Immature natural killer cell (primary cell): Measurements from ENCODE around the gene PDIA6. TPM values are rescaled to one million over a fixed set of nuclear protein-coding genes. Genes with fewer than 3 reads are reported as not detected.
A peak's percentile ranks its signal among the peaks of the same experiment; 100 is the strongest.

ENCODE experiments used
- DNase-seq, 3 donors: peaks; one replicate each; pipeline ENCODE4 v3.0.0; 2022; ENCODE audit warnings: mixed read lengths in 1 of 3
- H3K27ac Mint-ChIP-seq, 6 donors: one replicate each; pipeline ENCODE4 v1.8.0; 2020; ENCODE audit warnings: mixed read lengths in 6 of 6, mild to moderate bottlenecking in 5 of 6, inconsistent platforms in 4 of 6, moderate library complexity in 3 of 6
- H3K27me3 Mint-ChIP-seq, 3 donors: one replicate each; pipeline ENCODE4 v1.8.0; 2020 to 2021; ENCODE audit warnings: low read depth in 3 of 3, mild to moderate bottlenecking in 3 of 3, mixed read lengths in 3 of 3, moderate library complexity in 3 of 3, inconsistent platforms in 1 of 3
- H3K36me3 Mint-ChIP-seq, 3 donors: one replicate each; pipeline ENCODE4 v1.8.0; 2020; ENCODE audit warnings: mixed read lengths in 3 of 3, inconsistent platforms in 2 of 3, mild to moderate bottlenecking in 2 of 3
- H3K4me1 Mint-ChIP-seq, 2 donors: one replicate each; pipeline ENCODE4 v1.8.0; 2020; ENCODE audit warnings: inconsistent platforms in 2 of 2, mild to moderate bottlenecking in 2 of 2, mixed read lengths in 2 of 2, moderate library complexity in 1 of 2
- H3K4me3 Mint-ChIP-seq, 5 donors: one replicate each; pipeline ENCODE4 v1.8.0; 2020; ENCODE audit warnings: mild to moderate bottlenecking in 5 of 5, mixed read lengths in 5 of 5, inconsistent platforms in 3 of 5, moderate library complexity in 3 of 5
- H3K9me3 Mint-ChIP-seq, 6 donors: one replicate each; pipeline ENCODE4 v1.8.0; 2020; ENCODE audit warnings: mild to moderate bottlenecking in 6 of 6, mixed read lengths in 6 of 6, inconsistent platforms in 4 of 6, moderate library complexity in 3 of 6
- polyA plus RNA-seq, 3 donors: library from polyadenylated mRNA; unstranded; fragments of 300-500 nt; fragmentation: Illumina TruSeq; gene quantifications; one replicate each; pipeline ENCODE4 v1.2.3, GENCODE V29; 2021

Gene PDIA6
- polyA plus RNA-seq, 3 donors from 2014 or later = 216 to 424 (median 229) TPM

- Mint-ChIP-seq H3K36me3 (peaks cover 8 to 30% (median 17%) of the 10 kb centered on the region in 3 donors), H3K4me1 (no peaks in the 10 kb centered on the region), H3K27me3 (peaks cover 0 to 1% (median 0%) of the 10 kb centered on the region in 3 donors), H3K4me3 (no peak overlapping the region), H3K9me3 (no peaks in the 10 kb centered on the region), H3K27ac (peak overlapping the region in 1 of 6 donors; percentile 53)
- no peak for DNase-seq
Measured at GRCh38 chr2:10779776-10780490, 32.7 kb downstream of the PDIA6 start.

DNA sequence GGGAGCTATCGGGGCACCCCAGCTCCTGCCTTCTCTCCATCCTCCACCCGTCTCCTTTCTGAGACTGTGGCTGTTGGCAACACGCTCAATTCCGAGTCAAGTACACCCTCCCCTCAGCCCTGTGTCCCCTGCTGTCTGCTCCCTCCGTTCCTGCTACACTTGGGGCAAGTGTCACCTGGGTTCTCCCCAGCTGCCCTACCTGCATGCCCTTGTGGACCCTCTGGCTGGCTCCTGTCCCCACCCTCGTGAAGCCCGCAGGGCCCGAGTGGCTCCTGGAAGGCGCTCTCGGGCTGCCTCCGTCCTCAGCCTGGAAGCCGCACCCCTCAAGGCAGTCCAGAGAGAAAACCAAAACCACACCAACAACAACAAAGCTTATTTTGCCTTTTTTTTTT lies 33.9 kb downstream of the PDIA6 start:
- H3K36me3 Mint-ChIP-seq = peaks cover 4 to 25% (median 11%) of the 10 kb centered on the region in 3 donors
- H3K4me3 Mint-ChIP-seq = no peak overlapping the region
- H3K9me3 Mint-ChIP-seq = no peaks in the 10 kb centered on the region

DNA sequence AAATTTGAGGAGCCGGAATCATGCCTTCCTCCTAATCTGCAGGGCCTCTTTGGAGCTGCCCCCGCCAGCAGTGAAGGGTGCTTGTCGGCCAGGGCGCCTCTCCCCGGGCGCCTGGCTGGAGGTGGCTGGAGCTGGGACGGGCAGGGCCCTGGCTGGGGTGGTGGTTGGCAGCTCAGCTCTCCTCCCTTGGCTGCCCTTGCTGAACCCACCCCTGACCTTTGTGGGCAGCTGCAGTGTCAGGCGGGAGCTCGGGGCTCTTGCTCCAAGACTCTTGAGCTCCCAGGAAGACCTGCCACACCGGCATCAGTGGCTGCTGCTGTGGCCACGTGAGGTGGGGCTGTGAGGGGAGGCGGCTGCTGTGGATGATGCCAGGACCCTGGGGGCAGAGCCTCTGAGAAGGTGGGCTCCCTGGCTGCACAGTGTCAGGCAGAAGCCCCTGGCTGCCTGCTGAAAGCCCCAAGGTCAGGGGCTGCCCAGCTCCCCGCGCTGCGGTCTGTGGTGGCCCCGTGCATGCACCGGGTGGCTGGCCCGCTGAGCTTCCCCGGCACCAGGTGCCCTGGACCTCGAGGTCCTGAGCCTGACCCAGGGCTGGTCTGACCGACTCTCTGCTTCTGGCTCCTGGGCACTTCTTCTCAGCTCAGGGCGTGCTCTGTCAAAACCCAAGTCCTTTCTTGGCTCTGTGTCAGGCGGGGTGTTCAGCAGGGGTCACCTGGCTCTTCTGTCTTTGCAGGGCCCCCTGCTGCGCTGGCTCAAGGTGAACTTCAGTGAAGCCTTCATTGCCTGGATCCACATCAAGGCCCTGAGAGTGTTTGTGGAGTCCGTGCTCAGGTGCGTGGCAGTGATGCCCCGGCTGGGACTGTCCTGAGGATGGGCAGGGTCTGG lies 34.5 kb downstream of the PDIA6 start:
- Mint-ChIP-seq H3K9me3 (no peaks in the 10 kb centered on the region), H3K27ac (no peak overlapping the region), H3K27me3 (peaks cover 0 to 1% (median 0%) of the 10 kb centered on the region in 3 donors), H3K4me3 (no peak overlapping the region), H3K4me1 (no peaks in the 10 kb centered on the region), H3K36me3 (peaks cover 0 to 19% (median 5%) of the 10 kb centered on the region in 3 donors)
- no peak for DNase-seq

More for the DNA sequence above, 33.9 kb downstream of the PDIA6 start:
- DNase-seq = no peak
- H3K27me3 Mint-ChIP-seq = peaks cover 0 to 1% (median 0%) of the 10 kb centered on the region in 3 donors
- H3K4me1 Mint-ChIP-seq = no peaks in the 10 kb centered on the region
- peak overlapping the region in 1 of 6 donors; percentile 30 for H3K27ac Mint-ChIP-seq

GRCh38 chr2:10777111-10777841 lies 35.3 kb downstream of the PDIA6 start:
- H3K4me1 Mint-ChIP-seq = no peaks in the 10 kb centered on the region
- H3K27ac Mint-ChIP-seq = no peak overlapping the region
- peaks cover 0 to 1% (median 0%) of the 10 kb centered on the region in 3 donors for H3K27me3 Mint-ChIP-seq

DNA sequence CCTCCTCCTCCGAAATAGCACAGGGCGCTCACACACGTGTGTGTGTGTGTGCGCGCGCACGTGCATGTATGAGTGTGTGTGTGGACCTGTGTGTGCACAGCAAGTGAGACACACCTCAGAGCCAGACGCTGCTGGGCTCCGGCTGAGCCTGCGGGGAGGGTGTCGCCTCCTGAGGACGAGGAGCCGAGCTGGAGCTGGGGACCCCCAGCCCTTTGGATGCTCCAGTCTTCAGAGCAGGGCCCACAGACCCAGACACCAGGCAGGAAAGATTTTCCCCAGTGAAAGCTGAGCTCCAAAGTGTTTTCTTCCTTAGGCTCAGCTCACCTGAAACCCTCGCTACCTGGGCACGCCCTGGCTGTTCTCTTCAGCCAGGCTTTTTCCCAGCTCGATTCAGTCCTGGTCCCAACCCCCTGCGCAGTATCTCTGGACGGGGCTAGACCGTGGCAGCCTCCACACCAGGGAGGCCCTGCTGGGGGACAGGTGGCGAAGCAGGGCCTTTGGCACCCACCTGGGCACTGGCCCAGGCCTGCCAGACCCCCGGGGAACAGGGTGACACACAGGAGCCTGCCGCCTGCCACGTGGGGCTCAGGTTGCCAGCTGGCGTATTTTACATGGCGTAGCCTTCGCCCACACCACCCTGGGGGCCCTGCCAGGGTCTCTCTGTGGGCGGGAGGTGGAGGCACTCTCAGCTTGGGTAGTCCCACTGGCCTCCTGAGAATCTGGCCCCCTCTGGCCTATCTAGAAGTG lies 36.2 kb downstream of the PDIA6 start:
- DNase-seq = no peak
- no peaks in the 10 kb centered on the region for H3K4me1 Mint-ChIP-seq
- H3K27me3 Mint-ChIP-seq = peaks cover 0 to 1% (median 0%) of the 10 kb centered on the region in 3 donors
- H3K4me3 Mint-ChIP-seq = no peak overlapping the region
- no peaks in the 10 kb centered on the region for H3K9me3 Mint-ChIP-seq
- H3K36me3 Mint-ChIP-seq = peaks cover 0 to 10% (median 3%) of the 10 kb centered on the region in 3 donors
- no peak overlapping the region for H3K27ac Mint-ChIP-seq

More at GRCh38 chr2:10777111-10777841, 35.3 kb downstream of the PDIA6 start:
- no peak overlapping the region for H3K4me3 Mint-ChIP-seq
- H3K36me3 Mint-ChIP-seq = peaks cover 0 to 14% (median 3%) of the 10 kb centered on the region in 3 donors
- no peaks in the 10 kb centered on the region for H3K9me3 Mint-ChIP-seq
- DNase-seq = no peak

DNA sequence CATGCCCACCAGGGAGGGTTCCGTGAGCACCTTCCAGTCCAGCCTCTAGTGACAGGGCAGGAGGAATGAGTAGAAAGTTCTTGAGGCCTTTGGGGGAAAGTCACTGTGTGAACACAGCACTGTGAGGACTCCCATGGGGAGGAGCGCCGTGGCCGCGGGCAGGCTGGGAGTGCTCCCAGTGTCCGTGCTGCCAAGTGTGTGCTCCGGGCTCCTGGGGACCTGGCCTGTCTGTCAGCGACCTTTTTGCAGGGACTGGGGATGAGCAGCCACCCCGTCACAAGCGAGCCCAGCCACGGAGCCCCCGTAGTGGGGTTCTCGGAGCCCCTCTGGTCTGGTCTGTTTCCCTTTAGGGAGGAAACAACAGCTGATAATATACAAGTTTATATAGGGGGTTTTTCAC lies 36.8 kb downstream of the PDIA6 start:
- H3K27me3 Mint-ChIP-seq = peaks cover 0 to 1% (median 0%) of the 10 kb centered on the region in 3 donors
- no peaks in the 10 kb centered on the region for H3K9me3 Mint-ChIP-seq
- no peak overlapping the region for H3K27ac Mint-ChIP-seq
- no peaks in the 10 kb centered on the region for H3K4me1 Mint-ChIP-seq
- DNase-seq = no peak
- no peak overlapping the region for H3K4me3 Mint-ChIP-seq
- peaks cover 0 to 7% (median 3%) of the 10 kb centered on the region in 3 donors for H3K36me3 Mint-ChIP-seq

DNA sequence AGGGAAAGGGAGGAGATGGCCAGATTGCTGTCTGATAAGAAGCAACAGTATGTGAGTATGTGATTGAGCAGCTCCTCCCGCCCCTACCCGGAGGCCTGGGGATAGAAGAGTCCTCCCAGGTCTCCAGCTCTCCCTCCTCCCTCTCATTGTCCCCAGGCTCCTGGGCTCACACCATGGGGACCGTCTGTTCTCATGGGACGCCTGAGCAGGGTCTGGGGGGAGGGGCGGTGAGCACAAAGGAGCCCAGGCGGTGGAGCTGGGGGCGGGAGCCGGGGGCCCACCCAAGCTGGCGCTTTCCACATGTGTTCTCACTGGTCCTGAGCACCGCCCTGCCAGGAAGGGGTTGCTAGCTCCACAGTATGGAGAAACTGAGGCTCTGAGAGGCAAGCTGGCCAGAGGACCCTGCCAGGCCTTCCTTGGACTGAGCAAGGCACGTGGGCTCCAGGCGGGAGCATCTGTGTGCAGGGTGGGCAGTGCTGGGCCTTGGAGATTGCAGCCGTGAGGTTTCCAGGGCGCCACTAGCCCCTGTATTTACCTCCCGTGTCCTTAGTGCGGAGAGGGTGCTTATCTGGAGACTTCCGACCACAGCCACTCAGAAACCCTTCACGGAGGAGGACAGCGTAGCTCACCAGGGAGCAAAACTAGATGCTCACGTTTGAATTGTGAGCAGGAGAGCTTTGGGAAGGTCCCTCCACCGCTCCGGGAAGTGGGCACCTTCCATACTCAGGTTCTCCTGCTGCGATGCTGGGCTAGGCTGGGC lies 37.4 kb downstream of the PDIA6 start:
- Mint-ChIP-seq H3K4me1 (no peaks in the 10 kb centered on the region), H3K9me3 (no peaks in the 10 kb centered on the region), H3K36me3 (peaks cover 0 to 4% (median under 1%) of the 10 kb centered on the region in 3 donors), H3K4me3 (no peak overlapping the region), H3K27ac (no peak overlapping the region), H3K27me3 (peaks cover 0 to 1% (median 0%) of the 10 kb centered on the region in 3 donors)
- no peak for DNase-seq

- Mint-ChIP-seq H3K4me1 (no peaks in the 10 kb centered on the region), H3K27me3 (peaks cover 0 to 1% (median 0%) of the 10 kb centered on the region in 3 donors), H3K4me3 (no peak overlapping the region), H3K9me3 (no peaks in the 10 kb centered on the region), H3K36me3 (no peaks in the 10 kb centered on the region), H3K27ac (no peak overlapping the region)
- DNase-seq = no peak
Measured at GRCh38 chr2:10774394-10774793, 38.2 kb downstream of the PDIA6 start.

- no peak for DNase-seq
- H3K9me3 Mint-ChIP-seq = no peaks in the 10 kb centered on the region
- no peaks in the 10 kb centered on the region for H3K4me1 Mint-ChIP-seq
- H3K36me3 Mint-ChIP-seq = no peaks in the 10 kb centered on the region
- no peak overlapping the region for H3K4me3 Mint-ChIP-seq
- H3K27me3 Mint-ChIP-seq = peaks cover 0 to 3% (median 2%) of the 10 kb centered on the region in 3 donors
- no peak overlapping the region for H3K27ac Mint-ChIP-seq
Measured at GRCh38 chr2:10773821-10774341, 38.7 kb downstream of the PDIA6 start.

DNA sequence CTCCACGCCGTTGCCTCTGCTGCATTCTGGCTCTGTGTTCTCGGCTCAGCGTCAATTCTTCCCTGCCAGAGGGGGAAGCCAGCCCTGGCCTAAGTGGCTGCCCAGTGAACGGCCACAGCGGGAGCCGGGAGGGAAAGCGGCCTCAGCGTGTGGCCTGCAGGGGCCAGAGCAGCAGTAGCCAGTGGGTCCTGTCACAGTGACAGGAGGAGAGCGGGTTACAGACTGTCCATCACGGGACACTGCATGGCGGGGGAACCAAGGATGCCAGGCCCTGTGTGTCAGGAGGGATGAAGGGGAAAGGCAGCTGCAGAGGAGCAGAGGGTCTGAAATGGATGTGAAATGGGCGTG lies 39.7 kb downstream of the PDIA6 start:
- no peak overlapping the region for H3K27ac Mint-ChIP-seq
- no peak overlapping the region for H3K4me3 Mint-ChIP-seq
- no peaks in the 10 kb centered on the region for H3K36me3 Mint-ChIP-seq
- H3K27me3 Mint-ChIP-seq = peaks cover 0 to 2% (median 2%) of the 10 kb centered on the region in 3 donors
- H3K4me1 Mint-ChIP-seq = no peaks in the 10 kb centered on the region
- no peaks in the 10 kb centered on the region for H3K9me3 Mint-ChIP-seq
- DNase-seq = no peak

- H3K9me3 Mint-ChIP-seq = no peaks in the 10 kb centered on the region
- no peaks in the 10 kb centered on the region for H3K4me1 Mint-ChIP-seq
- H3K36me3 Mint-ChIP-seq = no peaks in the 10 kb centered on the region
- H3K27me3 Mint-ChIP-seq = peaks cover 0 to 2% (median 2%) of the 10 kb centered on the region in 3 donors
- no peak for DNase-seq
- no peak overlapping the region for H3K27ac Mint-ChIP-seq
- no peak overlapping the region for H3K4me3 Mint-ChIP-seq
Measured at GRCh38 chr2:10772201-10772867, 40.3 kb downstream of the PDIA6 start.

GRCh38 chr2:10771786-10772185 lies 40.8 kb downstream of the PDIA6 start:
- H3K9me3 Mint-ChIP-seq = no peaks in the 10 kb centered on the region
- DNase-seq = no peak
- no peaks in the 10 kb centered on the region for H3K4me1 Mint-ChIP-seq
- no peak overlapping the region for H3K4me3 Mint-ChIP-seq
- peaks cover 0 to 2% (median 2%) of the 10 kb centered on the region in 3 donors for H3K27me3 Mint-ChIP-seq
- no peaks in the 10 kb centered on the region for H3K36me3 Mint-ChIP-seq
- H3K27ac Mint-ChIP-seq = no peak overlapping the region
